Measurements from ENCODE around the gene SRGAP2B.
"Not testable (repeated sequence)": the region's sequence is repeated elsewhere in the genome, so short reads cannot be mapped to it uniquely, and the experiment has no call there.

The SRGAP2B gene

DNA sequence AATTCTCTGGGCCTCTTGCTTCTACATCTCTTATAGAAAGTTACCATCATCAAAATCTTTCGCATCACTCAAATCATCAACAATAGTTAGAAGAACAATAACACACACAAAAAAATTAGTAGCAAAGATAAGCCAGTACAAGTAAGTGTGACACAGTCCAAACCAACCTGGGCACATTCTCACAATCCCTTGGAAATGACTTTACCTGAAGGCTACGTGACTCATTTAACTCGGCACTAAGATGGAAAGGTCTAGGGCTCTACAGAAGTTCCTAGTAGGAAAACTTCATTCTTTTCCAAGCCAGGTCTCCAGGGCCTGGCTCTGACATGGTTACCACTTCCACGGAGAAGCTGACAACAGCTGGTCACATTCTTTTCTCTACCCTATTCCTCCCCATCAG is 41.7 kb downstream of the SRGAP2B start:
- H3K9ac ChIP-seq (ENCODE audit: low read length); H3K36me3 ChIP-seq (ENCODE audit: control insufficient read depth, insufficient read depth, low read length, severe bottlenecking); H3K27me3 ChIP-seq (replicated peaks; ENCODE audit: control insufficient read depth, insufficient read depth, low read length); H3K4me3 ChIP-seq (ENCODE audit: low read length); DNase-seq (ENCODE audit: low read depth); H3K9me3 ChIP-seq (ENCODE audit: control insufficient read depth, low read length); H3K4me1 ChIP-seq (ENCODE audit: control insufficient read depth, insufficient read depth, low read length): not testable (repeated sequence)

DNA sequence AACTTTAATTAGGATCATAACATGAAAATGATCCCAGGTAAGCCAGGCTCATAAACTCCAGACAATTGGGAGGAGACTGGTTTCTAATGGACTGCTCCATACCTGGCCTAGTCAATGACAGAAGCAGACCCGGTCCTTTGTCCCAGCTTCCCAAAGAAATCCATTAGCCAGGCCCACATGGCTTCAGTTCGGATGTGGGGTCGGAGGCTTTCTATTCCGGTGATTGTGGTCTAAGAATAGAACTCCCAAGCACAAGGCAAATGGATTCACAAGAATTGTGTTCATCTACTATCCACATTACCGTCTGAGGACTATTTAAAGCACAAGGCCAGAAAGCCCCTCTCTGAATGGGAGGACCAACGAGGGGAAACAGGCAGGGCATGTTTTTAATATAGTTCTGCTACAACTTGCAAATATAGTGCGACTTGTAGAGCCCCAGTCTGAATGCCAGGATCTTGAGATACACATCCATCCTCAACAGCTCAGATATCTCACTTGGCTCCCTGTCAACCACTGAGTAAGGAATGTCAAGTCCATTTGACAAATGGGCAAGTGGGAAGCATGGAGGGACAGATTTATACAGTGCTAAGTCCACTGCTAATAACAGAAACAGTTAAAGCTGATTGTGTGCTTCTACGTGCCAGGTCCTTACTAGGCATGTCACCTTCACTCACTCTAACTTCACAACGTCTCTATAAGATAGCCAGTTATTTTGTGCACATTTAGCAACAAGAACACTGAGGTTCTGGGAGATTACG is 42.9 kb downstream of the SRGAP2B start:
- not testable (repeated sequence) for DNase-seq (ENCODE audit: low read depth); H3K36me3 ChIP-seq (ENCODE audit: control insufficient read depth, insufficient read depth, low read length, severe bottlenecking); H3K27me3 ChIP-seq (replicated peaks; ENCODE audit: control insufficient read depth, insufficient read depth, low read length)

DNA sequence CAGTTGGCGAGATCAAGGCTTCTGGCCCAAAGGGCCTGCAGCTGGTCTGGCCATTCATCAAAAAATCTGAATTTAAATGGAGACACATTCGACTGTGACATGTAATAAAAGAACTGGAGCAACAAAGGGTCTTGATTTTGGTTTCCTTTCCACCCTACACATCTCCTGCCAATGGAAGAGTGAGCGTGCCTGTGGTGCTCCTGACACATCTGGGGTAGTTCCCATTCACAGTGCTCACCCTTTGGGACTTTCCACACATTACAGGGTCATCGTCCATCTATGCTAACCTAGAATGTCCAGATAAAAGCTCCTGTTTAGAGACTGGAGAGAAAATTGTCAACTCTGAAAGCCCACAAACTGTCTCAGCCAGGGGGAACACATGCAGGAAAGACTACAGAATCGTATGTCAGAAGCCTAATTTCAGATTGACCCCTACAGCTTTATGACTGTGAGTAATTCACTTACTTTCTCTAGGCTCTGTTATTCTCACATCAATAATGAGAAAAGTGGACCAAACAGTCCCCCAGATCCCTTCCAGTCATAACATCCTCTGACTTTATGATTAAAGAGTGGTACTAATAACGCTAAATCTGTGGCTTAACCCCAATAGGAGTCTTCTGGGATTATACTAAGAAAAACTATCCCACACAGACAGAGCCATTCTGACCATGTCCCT is 46.8 kb downstream of the SRGAP2B start:
- DNase-seq (ENCODE audit: low read depth); H3K36me3 ChIP-seq (ENCODE audit: control insufficient read depth, insufficient read depth, low read length, severe bottlenecking); H3K4me3 ChIP-seq (ENCODE audit: low read length); H3K9ac ChIP-seq (ENCODE audit: low read length); H3K27me3 ChIP-seq (replicated peaks; ENCODE audit: control insufficient read depth, insufficient read depth, low read length); H3K4me1 ChIP-seq (ENCODE audit: control insufficient read depth, insufficient read depth, low read length); H3K9me3 ChIP-seq (ENCODE audit: control insufficient read depth, low read length): not testable (repeated sequence)

More for the DNA sequence above, 42.9 kb downstream of the SRGAP2B start:
- not testable (repeated sequence) for H3K9ac ChIP-seq (ENCODE audit: low read length); H3K4me1 ChIP-seq (ENCODE audit: control insufficient read depth, insufficient read depth, low read length); H3K4me3 ChIP-seq (ENCODE audit: low read length); H3K9me3 ChIP-seq (ENCODE audit: control insufficient read depth, low read length)

DNA sequence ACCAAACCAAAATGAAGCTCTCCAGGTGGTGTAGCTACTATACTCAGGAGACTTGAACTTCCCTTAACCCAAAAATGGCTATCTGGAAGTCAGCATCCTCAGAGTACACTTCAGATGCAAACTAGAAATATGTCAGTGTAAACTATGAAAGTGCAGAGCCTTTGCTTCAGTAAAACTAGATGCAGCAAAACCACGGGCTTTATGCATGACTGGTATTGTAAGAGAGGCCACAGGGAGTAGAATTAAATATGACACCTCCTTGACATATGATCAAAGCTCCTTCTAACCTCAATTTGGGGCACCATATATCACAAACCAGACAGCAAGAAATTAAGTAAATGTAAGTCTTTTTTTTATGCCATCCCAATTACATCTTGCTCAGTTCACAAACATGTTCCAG is 47.6 kb downstream of the SRGAP2B start:
- not testable (repeated sequence) for H3K27me3 ChIP-seq (replicated peaks; ENCODE audit: control insufficient read depth, insufficient read depth, low read length); H3K9me3 ChIP-seq (ENCODE audit: control insufficient read depth, low read length); DNase-seq (ENCODE audit: low read depth); H3K4me3 ChIP-seq (ENCODE audit: low read length); H3K4me1 ChIP-seq (ENCODE audit: control insufficient read depth, insufficient read depth, low read length); H3K36me3 ChIP-seq (ENCODE audit: control insufficient read depth, insufficient read depth, low read length, severe bottlenecking); H3K9ac ChIP-seq (ENCODE audit: low read length)

DNA sequence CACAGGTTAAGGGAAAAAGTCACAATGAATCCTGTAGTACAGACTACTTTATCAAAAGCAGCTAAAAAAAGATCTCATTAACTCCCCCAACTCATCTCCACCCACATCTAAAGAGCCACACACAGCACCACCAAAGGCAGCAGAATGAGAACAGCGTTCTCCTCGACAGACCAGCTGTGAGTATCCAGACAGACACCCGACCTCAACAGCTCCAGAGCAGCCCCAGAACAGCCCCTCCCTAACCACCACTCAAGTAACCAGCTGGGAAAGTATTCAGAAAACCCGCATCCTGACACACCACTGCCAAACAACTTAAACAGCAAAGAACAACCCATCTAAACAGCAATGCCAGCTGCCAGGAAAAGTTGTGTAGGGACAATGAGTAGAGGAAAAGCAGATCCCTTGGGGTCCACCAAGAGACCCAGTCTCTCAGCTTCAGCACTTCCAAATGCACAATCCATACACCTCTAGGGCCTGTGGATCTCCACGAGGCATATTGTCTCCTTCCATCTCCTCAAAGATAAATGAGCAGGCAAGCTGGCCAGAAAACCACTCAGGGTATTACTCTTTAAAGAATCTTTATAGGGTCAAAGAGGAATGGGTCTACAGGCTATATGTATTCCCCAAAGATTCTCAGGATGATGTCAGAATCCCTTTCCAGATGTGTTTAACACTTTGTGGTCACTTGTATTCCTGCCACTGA is 49.4 kb downstream of the SRGAP2B start:
- not testable (repeated sequence) for H3K9ac ChIP-seq (ENCODE audit: low read length); DNase-seq (ENCODE audit: low read depth); H3K4me1 ChIP-seq (ENCODE audit: control insufficient read depth, insufficient read depth, low read length); H3K9me3 ChIP-seq (ENCODE audit: control insufficient read depth, low read length); H3K36me3 ChIP-seq (ENCODE audit: control insufficient read depth, insufficient read depth, low read length, severe bottlenecking); H3K4me3 ChIP-seq (ENCODE audit: low read length); H3K27me3 ChIP-seq (replicated peaks; ENCODE audit: control insufficient read depth, insufficient read depth, low read length)

DNA sequence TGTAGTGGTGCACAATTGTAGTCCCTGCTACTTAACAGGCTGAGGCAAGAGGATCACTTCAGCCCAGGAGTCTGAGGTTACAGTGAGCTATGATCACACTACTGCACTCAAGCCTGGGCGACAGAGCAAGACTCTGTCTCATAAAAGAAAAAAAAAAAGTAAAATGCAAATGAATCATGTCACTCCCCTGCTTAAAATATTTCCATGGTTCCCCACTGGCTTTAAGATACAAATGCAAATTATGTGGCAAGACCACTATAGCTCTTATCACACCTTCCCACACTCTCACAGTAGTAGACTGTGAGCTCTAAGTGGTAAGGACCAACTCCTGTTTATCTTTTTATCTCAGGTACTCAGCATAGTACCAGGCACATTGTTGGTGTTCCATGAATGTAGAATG is 53.6 kb downstream of the SRGAP2B start:
- not testable (repeated sequence) for H3K4me1 ChIP-seq (ENCODE audit: control insufficient read depth, insufficient read depth, low read length); H3K9ac ChIP-seq (ENCODE audit: low read length); H3K36me3 ChIP-seq (ENCODE audit: control insufficient read depth, insufficient read depth, low read length, severe bottlenecking)

DNA sequence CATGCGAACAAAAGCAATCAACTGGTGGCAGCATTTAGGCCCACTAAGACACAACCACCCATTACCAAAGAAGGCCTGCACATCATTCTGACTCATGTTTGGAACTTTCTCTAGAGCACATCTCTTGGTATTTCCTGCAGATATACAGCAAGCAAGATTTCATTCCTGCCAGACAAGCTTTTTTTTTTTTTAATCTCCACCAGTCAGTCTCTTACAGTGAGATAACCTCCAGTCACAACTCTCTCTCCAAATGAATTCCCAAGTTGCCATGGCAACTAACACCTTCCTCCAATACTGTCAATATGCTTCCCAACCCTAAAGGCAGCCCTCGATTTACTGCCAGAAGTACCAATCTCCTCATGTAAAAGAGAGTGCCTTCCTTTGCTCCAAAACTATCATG is 59.1 kb downstream of the SRGAP2B start:
- H3K9me3 ChIP-seq (ENCODE audit: control insufficient read depth, low read length); H3K27me3 ChIP-seq (replicated peaks; ENCODE audit: control insufficient read depth, insufficient read depth, low read length); H3K4me1 ChIP-seq (ENCODE audit: control insufficient read depth, insufficient read depth, low read length); DNase-seq (ENCODE audit: low read depth); H3K36me3 ChIP-seq (ENCODE audit: control insufficient read depth, insufficient read depth, low read length, severe bottlenecking); H3K4me3 ChIP-seq (ENCODE audit: low read length); H3K9ac ChIP-seq (ENCODE audit: low read length): not testable (repeated sequence)

More for the DNA sequence above, 53.6 kb downstream of the SRGAP2B start:
- H3K9me3 ChIP-seq (ENCODE audit: control insufficient read depth, low read length); DNase-seq (ENCODE audit: low read depth); H3K27me3 ChIP-seq (replicated peaks; ENCODE audit: control insufficient read depth, insufficient read depth, low read length); H3K4me3 ChIP-seq (ENCODE audit: low read length): not testable (repeated sequence)

DNA sequence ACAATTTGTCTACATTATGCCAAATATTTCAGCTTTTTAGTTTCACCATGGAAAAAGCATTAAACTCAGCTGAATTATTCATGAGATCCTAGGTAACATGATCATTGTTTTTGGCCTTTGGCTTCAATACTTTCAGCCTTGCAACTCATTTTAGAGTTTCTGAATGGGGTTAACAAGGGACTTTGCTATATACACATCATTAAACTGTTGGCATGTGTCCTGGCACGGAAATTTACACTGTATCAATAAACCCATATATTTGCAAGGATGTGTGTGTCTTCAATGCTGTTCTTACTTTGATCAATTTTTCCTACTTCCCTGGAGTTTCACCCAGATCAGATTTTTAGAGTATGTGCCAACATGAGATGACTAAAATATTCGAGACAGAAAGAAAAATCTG is 61.6 kb downstream of the SRGAP2B start:
- DNase-seq (ENCODE audit: low read depth); H3K4me3 ChIP-seq (ENCODE audit: low read length); H3K27me3 ChIP-seq (replicated peaks; ENCODE audit: control insufficient read depth, insufficient read depth, low read length); H3K4me1 ChIP-seq (ENCODE audit: control insufficient read depth, insufficient read depth, low read length); H3K36me3 ChIP-seq (ENCODE audit: control insufficient read depth, insufficient read depth, low read length, severe bottlenecking); H3K9ac ChIP-seq (ENCODE audit: low read length); H3K9me3 ChIP-seq (ENCODE audit: control insufficient read depth, low read length): not testable (repeated sequence)

DNA sequence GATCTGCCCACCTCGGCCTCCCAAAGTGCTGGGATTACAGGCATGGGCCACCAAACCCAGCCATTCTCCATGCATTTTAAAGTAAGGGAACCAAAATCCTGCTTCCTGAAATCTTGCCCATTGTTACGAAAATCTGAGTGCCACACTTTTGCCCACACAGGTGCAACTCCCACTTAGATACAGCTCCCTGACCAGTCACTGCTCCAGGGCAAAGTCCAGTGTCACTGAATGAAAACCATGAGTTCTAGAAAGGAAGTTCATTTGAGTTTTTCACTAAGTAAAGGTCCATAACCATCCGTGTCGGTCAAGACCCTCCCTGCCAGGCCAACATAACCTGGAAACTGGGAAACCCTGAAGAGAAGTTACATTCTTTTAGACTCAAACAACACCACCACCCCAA is 67.9 kb downstream of the SRGAP2B start:
- not testable (repeated sequence) for H3K4me1 ChIP-seq (ENCODE audit: control insufficient read depth, insufficient read depth, low read length); H3K4me3 ChIP-seq (ENCODE audit: low read length); H3K27me3 ChIP-seq (replicated peaks; ENCODE audit: control insufficient read depth, insufficient read depth, low read length); H3K9me3 ChIP-seq (ENCODE audit: control insufficient read depth, low read length); H3K36me3 ChIP-seq (ENCODE audit: control insufficient read depth, insufficient read depth, low read length, severe bottlenecking); DNase-seq (ENCODE audit: low read depth); H3K9ac ChIP-seq (ENCODE audit: low read length)

DNA sequence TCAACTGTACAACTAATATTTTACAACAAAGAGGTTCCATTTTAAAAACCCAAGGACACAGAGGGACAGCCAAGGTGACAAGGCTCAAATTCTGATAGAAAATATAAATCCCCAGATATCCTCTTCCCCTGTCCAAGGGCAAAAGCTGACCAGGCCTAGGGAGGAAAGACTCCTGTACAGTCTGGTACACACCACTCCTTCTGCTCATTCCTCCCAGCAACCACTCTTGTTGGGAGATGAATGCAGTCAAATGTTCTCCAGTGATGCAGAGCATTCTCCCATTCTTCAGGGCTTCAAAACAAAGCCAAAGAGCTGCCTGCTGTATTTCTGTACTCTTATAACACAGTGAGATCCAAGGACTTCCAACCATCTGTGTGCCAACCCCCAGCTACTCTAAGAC is 69.8 kb downstream of the SRGAP2B start:
- not testable (repeated sequence) for H3K36me3 ChIP-seq (ENCODE audit: control insufficient read depth, insufficient read depth, low read length, severe bottlenecking); H3K27me3 ChIP-seq (replicated peaks; ENCODE audit: control insufficient read depth, insufficient read depth, low read length); H3K9ac ChIP-seq (ENCODE audit: low read length); H3K4me3 ChIP-seq (ENCODE audit: low read length); H3K9me3 ChIP-seq (ENCODE audit: control insufficient read depth, low read length); H3K4me1 ChIP-seq (ENCODE audit: control insufficient read depth, insufficient read depth, low read length); DNase-seq (ENCODE audit: low read depth)

DNA sequence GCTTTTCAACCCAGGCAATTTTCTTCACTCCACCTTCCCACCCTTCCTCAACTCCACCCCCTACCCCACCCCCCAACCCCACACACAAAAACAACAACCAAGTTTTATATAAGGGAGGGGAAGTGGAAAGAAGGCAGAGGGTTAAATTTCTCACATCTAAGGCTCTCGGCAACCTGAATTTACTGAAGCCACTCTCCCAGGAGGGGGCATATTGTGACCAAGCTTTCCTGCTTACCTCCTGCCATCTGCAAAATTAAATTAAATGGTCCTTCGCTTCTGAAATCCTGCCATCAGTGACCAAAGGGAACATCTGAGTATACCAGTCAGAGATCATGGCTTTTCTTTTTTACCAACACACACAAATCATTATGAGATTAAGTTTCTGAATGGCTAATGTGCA is 72.9 kb downstream of the SRGAP2B start:
- not testable (repeated sequence) for H3K36me3 ChIP-seq (ENCODE audit: control insufficient read depth, insufficient read depth, low read length, severe bottlenecking); H3K27me3 ChIP-seq (replicated peaks; ENCODE audit: control insufficient read depth, insufficient read depth, low read length); DNase-seq (ENCODE audit: low read depth); H3K4me1 ChIP-seq (ENCODE audit: control insufficient read depth, insufficient read depth, low read length); H3K9ac ChIP-seq (ENCODE audit: low read length); H3K9me3 ChIP-seq (ENCODE audit: control insufficient read depth, low read length); H3K4me3 ChIP-seq (ENCODE audit: low read length)
